HCT116 (cell line): ENCODE measurements around the gene TAF6L. TPM values are rescaled to one million over a fixed set of nuclear protein-coding genes. Genes with fewer than 3 reads are reported as not detected.
A peak's percentile ranks its signal among the peaks of the same experiment; 100 is the strongest.

Source experiments
- ATAC-seq: fragments of 200-7000 bp; cut with Tn5 transposase; 2 replicates; pipeline ENCODE4 v1.9.1; 2020; ENCODE audit warnings: mild to moderate bottlenecking, moderate library complexity
- BruUV-seq: library from RNA; stranded (reverse); fragments of 400-500 nt; replicated peaks from 2 replicates; lab custom pipeline; 2021; lab: Mats Ljungman, UMichigan
- CTCF ChIA-PET: fragments of 300-600 bp; sonication (Branson Sonifier 250); formaldehyde crosslinking; loops from one replicate; lab custom pipeline; 2021; ENCODE audit warnings: antibody characterized with exemption; lab: Charles Lee
- POLR2A ChIA-PET: fragments of 300-600, 350-600 bp; sonication (Branson Sonifier 250); formaldehyde crosslinking; loops from one replicate; lab custom pipeline; 2021; ENCODE audit warnings: antibody characterized with exemption; lab: Charles Lee
- RAD21 ChIA-PET, 2 experiments: fragments of 300-600 bp; sonication (Branson Sonifier 250); formaldehyde crosslinking; loops; one replicate each; lab custom pipeline; 2023; ENCODE audit warnings: low total read pairs in 2 of 2; ENCODE audit not compliant: uncharacterized antibody in 2 of 2, unreplicated experiment in 2 of 2, low non-redundant PET in 1 of 2; lab: Charles Lee
- DNase-seq: peaks from one replicate; pipeline ENCODE4 v3.0.0-alpha.2; 2010; ENCODE audit warnings: low read depth, low spot score
- H2AFZ ChIP-seq: fragments of 200-600 bp; shearing (Covaris generic), sonication (generic); 2 replicates; pipeline ENCODE4 v1.6.1; 2017; ENCODE audit warnings: low read depth, mixed run types, mixed read lengths, antibody characterized with exemption, low read length; ENCODE audit not compliant: poor library complexity, severe bottlenecking
- H3K27ac ChIP-seq: 2 replicates; pipeline ENCODE4 v1.5.1; 2012; ENCODE audit warnings: low read depth, low read length
- H3K27me3 ChIP-seq: fragments of 200-600 bp; sonication (generic); 2 replicates; pipeline ENCODE4 v1.6.1; 2016; ENCODE audit warnings: mixed run types, low read length, mixed read lengths; ENCODE audit not compliant: insufficient read depth
- H3K36me3 ChIP-seq, 2 experiments: fragments of 200-500 bp in 1 of 2; fragments of 200-600 bp in 1 of 2; sonication (Bioruptor generic) in 1 of 2; sonication (generic) in 1 of 2; 2 replicates each; pipeline versions ENCODE4 v1.5.1 to v1.6.1; 2014 to 2016; ENCODE audit warnings: low read length in 2 of 2, inconsistent platforms in 1 of 2, mixed read lengths in 1 of 2, mixed run types in 1 of 2; ENCODE audit not compliant: insufficient read depth in 2 of 2, control insufficient read depth in 1 of 2
- H3K4me1 ChIP-seq, 2 experiments: fragments of 200-600 bp in 1 of 2; sonication (generic) in 1 of 2; 2 replicates each; pipeline versions ENCODE4 v1.5.1 to v1.6.1; 2012 to 2017; ENCODE audit warnings: low read length in 2 of 2, inconsistent platforms in 1 of 2, mild to moderate bottlenecking in 1 of 2, mixed read lengths in 1 of 2, mixed run types in 1 of 2, moderate library complexity in 1 of 2; ENCODE audit not compliant: insufficient read depth in 2 of 2, control insufficient read depth in 1 of 2
- H3K4me2 ChIP-seq: fragments of 200-600 bp; sonication (generic); 2 replicates; pipeline ENCODE4 v1.6.1; 2017; ENCODE audit warnings: mixed run types, low read length, mixed read lengths
- H3K4me3 ChIP-seq, 2 experiments: fragments of 200-600 bp in 1 of 2; sonication (generic) in 1 of 2; replicated peaks in 1 of 2; 2 replicates each; pipeline ENCODE4 v1.5.1; 2011 to 2016; ENCODE audit warnings: low read length in 2 of 2, control low read depth in 1 of 2, low read depth in 1 of 2, mild to moderate bottlenecking in 1 of 2, mixed read lengths in 1 of 2, mixed run types in 1 of 2
- H3K79me2 ChIP-seq: fragments of 200-600 bp; sonication (generic); 2 replicates; pipeline ENCODE4 v1.6.1; 2017; ENCODE audit warnings: mild to moderate bottlenecking, mixed run types, low read length, moderate library complexity, mixed read lengths; ENCODE audit not compliant: insufficient read depth
- H3K9ac ChIP-seq: fragments of 200-600 bp; sonication (generic); 2 replicates; pipeline ENCODE4 v1.6.1; 2016; ENCODE audit warnings: low read length, mixed read lengths
- H3K9me2 ChIP-seq: fragments of 200-600 bp; sonication (generic), shearing (Covaris generic); 2 replicates; pipeline ENCODE4 v1.6.1; 2017; ENCODE audit warnings: mixed run types, mild to moderate bottlenecking, moderate library complexity; ENCODE audit not compliant: insufficient read depth
- H3K9me3 ChIP-seq, 2 experiments: fragments of 200-500 bp in 1 of 2; fragments of 200-600 bp in 1 of 2; sonication (Bioruptor generic) in 1 of 2; sonication (generic) in 1 of 2; 2 replicates each; pipeline ENCODE4 v1.6.1; 2014 to 2017; ENCODE audit warnings: low read length in 2 of 2, mixed read lengths in 2 of 2, inconsistent platforms in 1 of 2, low read depth in 1 of 2, mild to moderate bottlenecking in 1 of 2, mixed run types in 1 of 2, moderate library complexity in 1 of 2; ENCODE audit not compliant: control insufficient read depth in 1 of 2, insufficient read depth in 1 of 2
- H4K20me1 ChIP-seq: fragments of 200-600 bp; sonication (generic), shearing (Covaris generic); 2 replicates; pipeline ENCODE4 v1.6.1; 2017; ENCODE audit warnings: mixed run types, mild to moderate bottlenecking, moderate library complexity; ENCODE audit not compliant: insufficient read depth
- CEBPB ChIP-seq: IDR thresholded peaks from 2 replicates; pipeline ENCODE4 v1.6.1; 2012; ENCODE audit warnings: low read depth
- ELF1 ChIP-seq: IDR thresholded peaks from 2 replicates; pipeline ENCODE4 v1.6.1; 2012; ENCODE audit warnings: low read depth, borderline replicate concordance
- POLR2A ChIP-seq: IDR thresholded peaks from 2 replicates; pipeline ENCODE4 v1.7.0; 2011; ENCODE audit warnings: borderline replicate concordance; ENCODE audit not compliant: insufficient read depth, insufficient read length; ENCODE audit errors: extremely low read depth
- RAD21 ChIP-seq: IDR thresholded peaks from 2 replicates; pipeline ENCODE4 v1.6.1; 2012; ENCODE audit warnings: low read depth, mild to moderate bottlenecking
- ZFX ChIP-seq: fragments of 450-650 bp; IDR thresholded peaks from 2 replicates; pipeline ENCODE4 v1.6.1; 2017
- ZNF274 ChIP-seq: fragments of 200-500 bp; sonication (Bioruptor generic); IDR thresholded peaks from 2 replicates; pipeline ENCODE4 v1.6.1; 2014; ENCODE audit warnings: mild to moderate bottlenecking, low read depth, low read length, inconsistent platforms
- intact Hi-C: fragments of 100-400 bp; cut with micrococcal nuclease; formaldehyde crosslinking; loops from 2 replicates; pipeline ENCODE4 v1.10.0; 2022
- total RNA-seq: library from RNA; stranded (reverse); gene quantifications from one replicate; pipeline ENCODE4 v1.2.1, GENCODE V29; 2021; ENCODE audit not compliant: unreplicated experiment
- TF ChIP-seq, protein P1 (sequence below), 3 experiments: fragments of 200-600 bp in 1 of 3; sonication (generic) in 1 of 3; IDR thresholded peaks in 2 of 3; conservative IDR thresholded peaks in 1 of 3; 2 replicates each; pipeline ENCODE4 v1.5.1; 2012 to 2017; ENCODE audit warnings: low read depth in 2 of 3, low read length in 2 of 3, antibody characterized with exemption in 1 of 3, borderline replicate concordance in 1 of 3, control low read depth in 1 of 3, mild to moderate bottlenecking in 1 of 3, mixed read lengths in 1 of 3, mixed run types in 1 of 3, moderate library complexity in 1 of 3; ENCODE audit not compliant: insufficient read depth in 1 of 3
- TF ChIP-seq, protein P2 (sequence below): IDR thresholded peaks from 2 replicates; pipeline ENCODE4 v1.6.1; 2011; ENCODE audit warnings: mild to moderate bottlenecking, low read length, moderate library complexity; ENCODE audit not compliant: insufficient replicate concordance; ENCODE audit errors: extremely low read depth
- TF ChIP-seq, protein P3 (sequence below): IDR thresholded peaks from 2 replicates; pipeline ENCODE4 v1.6.1; 2012

Gene TAF6L
- total RNA-seq, 1 experiment from 2014 or later: 24.2 TPM

DNA sequence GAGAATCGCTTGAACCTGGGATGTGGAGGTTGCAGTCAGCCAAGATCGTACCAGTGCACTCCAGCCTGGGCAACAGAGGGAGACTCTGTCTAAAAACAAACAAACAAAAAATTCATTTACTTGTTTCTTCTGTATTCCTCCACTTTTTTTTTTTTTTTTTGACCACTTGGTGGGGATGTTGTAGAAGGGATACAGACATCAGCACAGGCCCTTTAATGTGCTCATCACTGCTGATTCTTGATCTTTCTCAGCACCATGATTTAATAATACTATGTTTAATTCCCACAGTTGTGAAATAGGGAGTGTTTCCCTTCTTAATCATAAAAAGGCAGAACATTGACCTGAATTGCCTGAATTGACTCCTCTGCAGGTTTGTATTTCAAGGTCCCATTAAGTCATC, 38.4 kb upstream of the TAF6L start (continued):
- TF ChIP-seq, protein P1, sequence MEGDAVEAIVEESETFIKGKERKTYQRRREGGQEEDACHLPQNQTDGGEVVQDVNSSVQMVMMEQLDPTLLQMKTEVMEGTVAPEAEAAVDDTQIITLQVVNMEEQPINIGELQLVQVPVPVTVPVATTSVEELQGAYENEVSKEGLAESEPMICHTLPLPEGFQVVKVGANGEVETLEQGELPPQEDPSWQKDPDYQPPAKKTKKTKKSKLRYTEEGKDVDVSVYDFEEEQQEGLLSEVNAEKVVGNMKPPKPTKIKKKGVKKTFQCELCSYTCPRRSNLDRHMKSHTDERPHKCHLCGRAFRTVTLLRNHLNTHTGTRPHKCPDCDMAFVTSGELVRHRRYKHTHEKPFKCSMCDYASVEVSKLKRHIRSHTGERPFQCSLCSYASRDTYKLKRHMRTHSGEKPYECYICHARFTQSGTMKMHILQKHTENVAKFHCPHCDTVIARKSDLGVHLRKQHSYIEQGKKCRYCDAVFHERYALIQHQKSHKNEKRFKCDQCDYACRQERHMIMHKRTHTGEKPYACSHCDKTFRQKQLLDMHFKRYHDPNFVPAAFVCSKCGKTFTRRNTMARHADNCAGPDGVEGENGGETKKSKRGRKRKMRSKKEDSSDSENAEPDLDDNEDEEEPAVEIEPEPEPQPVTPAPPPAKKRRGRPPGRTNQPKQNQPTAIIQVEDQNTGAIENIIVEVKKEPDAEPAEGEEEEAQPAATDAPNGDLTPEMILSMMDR (IDR thresholded peaks at IDR 0.05 in 2 of 3, conservative IDR thresholded peaks at IDR 0.05 in 1 of 3; ENCODE audit: borderline replicate concordance in 1 of 3, insufficient read depth in 1 of 3, low read depth in 2 of 3, low read length in 2 of 3): peak; percentile 21 to 59 (median 33); a peak in 4 of 6 replicates
- TF ChIP-seq POLR2A: no peak
- TF ChIP-seq, protein P2, sequence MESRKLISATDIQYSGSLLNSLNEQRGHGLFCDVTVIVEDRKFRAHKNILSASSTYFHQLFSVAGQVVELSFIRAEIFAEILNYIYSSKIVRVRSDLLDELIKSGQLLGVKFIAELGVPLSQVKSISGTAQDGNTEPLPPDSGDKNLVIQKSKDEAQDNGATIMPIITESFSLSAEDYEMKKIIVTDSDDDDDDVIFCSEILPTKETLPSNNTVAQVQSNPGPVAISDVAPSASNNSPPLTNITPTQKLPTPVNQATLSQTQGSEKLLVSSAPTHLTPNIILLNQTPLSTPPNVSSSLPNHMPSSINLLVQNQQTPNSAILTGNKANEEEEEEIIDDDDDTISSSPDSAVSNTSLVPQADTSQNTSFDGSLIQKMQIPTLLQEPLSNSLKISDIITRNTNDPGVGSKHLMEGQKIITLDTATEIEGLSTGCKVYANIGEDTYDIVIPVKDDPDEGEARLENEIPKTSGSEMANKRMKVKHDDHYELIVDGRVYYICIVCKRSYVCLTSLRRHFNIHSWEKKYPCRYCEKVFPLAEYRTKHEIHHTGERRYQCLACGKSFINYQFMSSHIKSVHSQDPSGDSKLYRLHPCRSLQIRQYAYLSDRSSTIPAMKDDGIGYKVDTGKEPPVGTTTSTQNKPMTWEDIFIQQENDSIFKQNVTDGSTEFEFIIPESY: no peak
- TF ChIP-seq, protein P3, sequence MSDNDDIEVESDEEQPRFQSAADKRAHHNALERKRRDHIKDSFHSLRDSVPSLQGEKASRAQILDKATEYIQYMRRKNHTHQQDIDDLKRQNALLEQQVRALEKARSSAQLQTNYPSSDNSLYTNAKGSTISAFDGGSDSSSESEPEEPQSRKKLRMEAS: no peak

DNA sequence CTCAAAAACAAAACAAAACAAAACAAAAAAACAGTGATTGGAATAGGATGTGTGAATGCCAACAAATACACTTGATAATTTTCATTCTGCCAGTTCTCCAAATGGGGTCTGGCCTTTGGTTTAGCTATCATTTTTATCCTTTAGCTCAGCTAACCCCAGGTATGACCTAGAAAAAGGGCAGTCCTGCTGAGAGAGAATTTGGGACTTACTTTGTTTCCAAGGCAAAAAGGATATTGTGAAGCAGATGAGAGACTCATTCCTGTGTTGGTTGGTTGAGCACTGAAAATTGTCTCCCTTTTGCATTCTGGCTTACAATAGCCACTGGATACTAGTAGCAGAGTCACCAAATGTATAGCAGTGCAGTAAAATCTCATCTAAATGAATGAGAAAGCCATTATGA, 34.0 kb upstream of the TAF6L start:
- no peaks in the 10 kb centered on the region for H3K27me3 ChIP-seq
- no peak overlapping the region for H3K4me2 ChIP-seq
- CTCF ChIA-PET: interaction anchor here (0.6 kb wide), 1 partner anchor 57 kb away, joined by 3 read pairs; no protein-coding TSS in a partner anchor
- no peaks in the 10 kb centered on the region for H3K9me3 ChIP-seq
- no peak overlapping the region for H2AFZ ChIP-seq
- ATAC-seq: no peak
- POLR2A ChIA-PET: interaction anchor here (0.6 kb wide), 1 partner anchor 72 kb away, joined by 4 read pairs; the partner anchor contains the start of genes C11orf98 and CSKMT
- peaks cover 14% of the 10 kb centered on the region for H3K79me2 ChIP-seq
- peaks cover 14 to 32% of the 10 kb centered on the region in 2 experiments for H3K36me3 ChIP-seq
- H4K20me1 ChIP-seq: no peaks in the 10 kb centered on the region
- DNase-seq: no peak
- no TSS peak for BruUV-seq
- TF ChIP-seq ELF1 (no peak), CEBPB (no peak), ZNF274 (no peak), RAD21 (no peak), ZFX (no peak)
- TF ChIP-seq, protein P2: no peak
- H3K9me2 ChIP-seq: no peaks in the 10 kb centered on the region
- no peak overlapping the region for H3K27ac ChIP-seq
- no peak overlapping the region for H3K4me3 ChIP-seq
- RAD21 ChIA-PET: no interaction called here
- no peaks in the 10 kb centered on the region for H3K4me1 ChIP-seq
- H3K9ac ChIP-seq: no peak overlapping the region
- intact Hi-C loops: no loop called here
